Effector memory CD4-positive, alpha-beta T cell (primary cell): ENCODE measurements around the gene RFC5.

Experiments
- DNase-seq, 3 donors: peaks; one replicate each; pipeline ENCODE4 v3.0.0-alpha.2; 2020
- H3K27ac ChIP-seq: 2 replicates; pipeline ENCODE4 v1.7.0; 2013; ENCODE audit warnings: mild to moderate bottlenecking, low read length, moderate library complexity; ENCODE audit not compliant: insufficient read depth, poor library complexity, severe bottlenecking
- H3K27me3 ChIP-seq: replicated peaks from 2 replicates; pipeline ENCODE4 v1.7.0; 2013; ENCODE audit warnings: mild to moderate bottlenecking, low read length; ENCODE audit not compliant: insufficient read depth, control insufficient read depth, poor library complexity, severe bottlenecking
- H3K36me3 ChIP-seq: 2 replicates; pipeline ENCODE4 v1.7.0; 2013; ENCODE audit warnings: mild to moderate bottlenecking, low read length, moderate library complexity; ENCODE audit not compliant: control insufficient read depth, insufficient read depth
- H3K4me1 ChIP-seq: 2 replicates; pipeline ENCODE4 v1.7.0; 2013; ENCODE audit warnings: low read length, mild to moderate bottlenecking; ENCODE audit not compliant: control insufficient read depth, insufficient read depth, poor library complexity, severe bottlenecking
- H3K4me3 ChIP-seq: 2 replicates; pipeline ENCODE4 v1.7.0; 2013; ENCODE audit warnings: low read length, low read depth, mild to moderate bottlenecking; ENCODE audit not compliant: insufficient read depth, poor library complexity, severe bottlenecking
- H3K9me3 ChIP-seq: 2 replicates; pipeline ENCODE4 v1.7.0; 2013; ENCODE audit warnings: mild to moderate bottlenecking, low read length, moderate library complexity; ENCODE audit not compliant: control insufficient read depth

RFC5 gene

DNA sequence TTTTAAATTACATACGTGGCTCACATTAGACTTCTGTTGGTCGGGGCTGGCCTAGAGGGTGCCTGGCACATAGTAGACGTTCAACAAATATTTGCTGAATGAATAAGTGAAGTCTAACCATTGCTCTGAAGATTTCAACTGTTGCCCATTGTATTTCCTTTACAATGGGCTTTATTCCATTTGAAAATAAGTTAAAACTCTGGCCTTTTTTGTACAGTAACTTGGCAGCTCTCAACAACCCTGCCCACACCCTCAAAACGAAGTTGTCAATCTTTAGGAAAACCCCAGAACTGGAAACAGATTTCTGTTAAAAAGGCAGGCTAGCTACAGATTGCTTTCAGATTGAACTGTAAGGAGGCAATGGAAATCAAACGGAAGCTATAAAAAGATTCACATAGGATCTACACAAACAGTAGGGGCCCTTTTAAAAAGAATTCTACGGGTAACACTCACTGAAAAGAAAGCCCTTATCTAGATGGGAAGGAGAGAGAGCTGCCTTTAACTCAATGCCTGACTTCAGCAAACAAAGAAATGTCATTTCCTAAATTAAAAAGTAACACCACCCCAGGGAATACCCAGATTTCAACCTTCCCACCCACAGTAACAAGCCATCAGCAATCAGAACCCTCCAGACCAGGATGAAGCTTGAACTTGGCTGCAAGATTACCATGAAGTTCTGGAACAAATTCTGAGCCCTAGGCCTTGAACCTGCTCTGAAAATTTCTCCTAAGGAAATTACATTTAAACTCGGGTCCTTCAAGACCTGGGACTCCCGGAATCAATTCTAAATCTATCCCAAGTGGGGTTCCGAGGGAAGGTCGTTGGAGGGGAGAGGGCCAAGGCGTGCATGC is 43.1 kb downstream of the RFC5 start:
- Histone ChIP-seq H3K9me3 (no peaks in the 10 kb centered on the region), H3K4me3 (peak overlapping the region; percentile 74), H3K4me1 (peaks cover 11% of the 10 kb centered on the region), H3K36me3 (no peaks in the 10 kb centered on the region), H3K27me3 (no peaks in the 10 kb centered on the region), H3K27ac (peak overlapping the region; percentile 78)
- DNase-seq, result no peak

DNA sequence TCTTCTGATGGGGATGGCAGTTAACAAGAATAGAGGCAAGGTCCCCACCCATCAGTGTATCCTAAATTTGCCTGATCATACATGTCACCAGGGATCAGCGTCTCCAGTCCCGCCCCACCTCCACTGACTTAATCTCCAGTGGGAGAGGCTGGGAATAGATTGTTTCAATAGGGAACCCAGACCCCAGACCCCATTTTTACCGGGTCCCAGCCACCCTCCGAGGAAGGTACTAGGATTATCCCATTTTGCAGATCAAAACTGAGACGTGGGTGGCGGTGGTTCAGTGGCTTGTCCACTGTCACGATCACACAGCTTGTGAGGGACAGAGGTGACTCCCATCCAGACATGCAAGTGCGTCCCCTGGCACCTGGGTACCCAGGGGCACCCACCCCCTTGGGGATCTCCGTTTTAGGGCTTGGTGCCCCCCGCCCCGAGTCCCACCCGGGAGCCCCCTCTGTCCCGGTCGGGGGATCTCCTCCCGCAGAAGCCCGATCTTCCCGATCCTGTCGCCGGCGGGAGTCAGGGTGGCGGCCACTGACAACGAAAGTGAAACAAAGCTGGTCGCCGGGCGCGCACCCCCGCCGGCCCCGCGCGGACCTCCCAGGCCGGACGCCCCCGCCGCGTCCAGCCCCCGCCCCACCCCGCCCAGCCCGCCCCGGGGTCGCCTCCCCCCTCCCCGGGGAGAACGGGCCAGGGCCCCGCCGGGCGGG is 44.0 kb downstream of the RFC5 start:
- H3K4me1 ChIP-seq, result peaks cover 18% of the 10 kb centered on the region
- H3K27me3 ChIP-seq, result no peaks in the 10 kb centered on the region
- H3K4me3 ChIP-seq, result peak overlapping the region; percentile 74
- DNase-seq, result peak in 2 of 3 donors; percentile 7 to 32
- H3K9me3 ChIP-seq, result no peaks in the 10 kb centered on the region
- H3K27ac ChIP-seq, result peak overlapping the region; percentile 78
- H3K36me3 ChIP-seq, result no peaks in the 10 kb centered on the region

GRCh38 chr12:118061011-118061872 is 44.7 kb downstream of the RFC5 start, which contains the start of gene WSB2:
TSS of gene WSB2 (minus strand) at chr12:118061179. CDS start at chr12:118061048, 131 bp downstream.
- peak; percentile 18 to 50 (median 36) for DNase-seq
- H3K36me3 ChIP-seq, result no peaks in the 10 kb centered on the region
- H3K4me3 ChIP-seq, result peak within 1 kb of the TSS; percentile 93
- peak within 1 kb of the TSS; percentile 78 for H3K27ac ChIP-seq
- H3K27me3 ChIP-seq, result no peaks in the 10 kb centered on the region
- H3K9me3 ChIP-seq, result no peaks in the 10 kb centered on the region
- peaks cover 18% of the 10 kb centered on the region for H3K4me1 ChIP-seq

- peaks cover 18% of the 10 kb centered on the region for H3K4me1 ChIP-seq
- H3K27me3 ChIP-seq, result no peaks in the 10 kb centered on the region
- no peak for DNase-seq
- peak overlapping the region; percentile 93 for H3K4me3 ChIP-seq
- peak overlapping the region; percentile 78 for H3K27ac ChIP-seq
- H3K9me3 ChIP-seq, result no peaks in the 10 kb centered on the region
- no peaks in the 10 kb centered on the region for H3K36me3 ChIP-seq
Measured at GRCh38 chr12:118061873-118062843, 45.7 kb downstream of the RFC5 start.

GRCh38 chr12:118063576-118064391 is 47.3 kb downstream of the RFC5 start:
- Histone ChIP-seq H3K27me3 (no peaks in the 10 kb centered on the region), H3K36me3 (no peaks in the 10 kb centered on the region), H3K27ac (no peak overlapping the region), H3K4me3 (no peak overlapping the region), H3K4me1 (peaks cover 18% of the 10 kb centered on the region), H3K9me3 (no peaks in the 10 kb centered on the region)
- no peak for DNase-seq

GRCh38 chr12:118064608-118065007 is 48.1 kb downstream of the RFC5 start:
- no peak overlapping the region for H3K4me3 ChIP-seq
- H3K27me3 ChIP-seq, result no peaks in the 10 kb centered on the region
- H3K36me3 ChIP-seq, result no peaks in the 10 kb centered on the region
- H3K4me1 ChIP-seq, result peaks cover 15% of the 10 kb centered on the region
- H3K9me3 ChIP-seq, result no peaks in the 10 kb centered on the region
- no peak for DNase-seq
- no peak overlapping the region for H3K27ac ChIP-seq

- Histone ChIP-seq H3K4me1 (peaks cover 8% of the 10 kb centered on the region), H3K27ac (no peak overlapping the region), H3K9me3 (no peaks in the 10 kb centered on the region), H3K4me3 (no peak overlapping the region), H3K27me3 (no peaks in the 10 kb centered on the region), H3K36me3 (no peaks in the 10 kb centered on the region)
- DNase-seq, result no peak
Measured at GRCh38 chr12:118065380-118065779, 48.9 kb downstream of the RFC5 start.

DNA sequence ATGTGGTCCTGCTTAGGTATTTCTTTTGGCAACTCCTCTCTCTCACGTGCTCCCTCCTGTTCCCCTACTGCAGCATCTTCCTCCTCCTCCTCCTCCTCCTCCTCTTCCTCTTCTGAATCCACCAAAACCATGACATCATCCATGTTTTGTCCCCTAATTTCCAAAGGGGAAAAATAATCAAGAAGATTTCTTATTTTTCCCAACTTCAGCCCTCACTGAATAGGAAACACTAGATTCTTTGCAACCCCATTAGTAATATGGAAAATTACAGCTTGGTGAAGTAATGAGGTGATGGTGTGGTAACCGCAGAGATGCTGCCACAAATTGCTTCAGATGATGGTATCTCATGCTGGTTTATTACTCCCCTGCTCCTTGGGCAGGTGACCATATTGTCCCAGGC is 51.9 kb downstream of the RFC5 start:
- H3K4me3 ChIP-seq, result no peak overlapping the region
- H3K27me3 ChIP-seq, result no peaks in the 10 kb centered on the region
- DNase-seq, result no peak
- peaks cover 7% of the 10 kb centered on the region for H3K4me1 ChIP-seq
- no peaks in the 10 kb centered on the region for H3K9me3 ChIP-seq
- H3K36me3 ChIP-seq, result no peaks in the 10 kb centered on the region
- no peak overlapping the region for H3K27ac ChIP-seq
